Smooth muscle cell (in vitro differentiated cells): ENCODE measurements around the gene HOXD9. TPM values are rescaled to one million over a fixed set of nuclear protein-coding genes. Genes with fewer than 3 reads are reported as not detected.

Experiments
- DNase-seq: peaks from one replicate; lab custom pipeline; 2025; ENCODE audit not compliant: unreplicated experiment; lab: John Stamatoyannopoulos, UW
- H2AFZ ChIP-seq: fragments of 200-600 bp; sonication (generic); 2 replicates; pipeline ENCODE4 v1.6.0; 2016; ENCODE audit warnings: antibody characterized with exemption, low read depth, mild to moderate bottlenecking
- H3F3A ChIP-seq: fragments of 200-600 bp; sonication (generic); 2 replicates; pipeline ENCODE4 v1.6.0; 2017; ENCODE audit warnings: antibody characterized with exemption, low read depth
- H3K27ac ChIP-seq: fragments of 200-600 bp; sonication (generic); 2 replicates; pipeline ENCODE4 v1.5.1; 2016; ENCODE audit warnings: low read depth, mild to moderate bottlenecking
- H3K27me3 ChIP-seq: fragments of 200-600 bp; sonication (generic); 2 replicates; pipeline ENCODE4 v1.6.1; 2016; ENCODE audit warnings: low read depth, mild to moderate bottlenecking
- H3K36me3 ChIP-seq: fragments of 200-600 bp; sonication (generic); 2 replicates; pipeline ENCODE4 v1.5.1; 2016; ENCODE audit warnings: low read depth
- H3K4me1 ChIP-seq: fragments of 200-600 bp; sonication (generic); 2 replicates; pipeline ENCODE4 v1.5.1; 2016; ENCODE audit warnings: low read depth
- H3K4me2 ChIP-seq: fragments of 200-600 bp; sonication (generic); 2 replicates; pipeline ENCODE4 v1.6.0; 2016; ENCODE audit warnings: mild to moderate bottlenecking
- H3K4me3 ChIP-seq: fragments of 200-600 bp; sonication (generic); 2 replicates; pipeline ENCODE4 v1.5.1; 2016; ENCODE audit warnings: mild to moderate bottlenecking
- H3K79me2 ChIP-seq: fragments of 200-600 bp; sonication (generic); 2 replicates; pipeline ENCODE4 v1.6.0; 2016; ENCODE audit warnings: low read depth, mild to moderate bottlenecking
- H3K9ac ChIP-seq: fragments of 200-600 bp; sonication (generic); 2 replicates; pipeline ENCODE4 v1.6.0; 2016; ENCODE audit warnings: low read depth
- H3K9me3 ChIP-seq: fragments of 200-600 bp; sonication (generic); replicated peaks from 2 replicates; pipeline ENCODE4 v1.5.1; 2016; ENCODE audit warnings: low read depth
- H4K20me1 ChIP-seq: fragments of 200-600 bp; sonication (generic); 2 replicates; pipeline ENCODE4 v1.6.0; 2016; ENCODE audit warnings: low read depth
- CTCF ChIP-seq: fragments of 200-600 bp; sonication (generic); IDR thresholded peaks from 2 replicates; pipeline ENCODE4 v1.5.1; 2017; ENCODE audit warnings: borderline replicate concordance, mild to moderate bottlenecking, antibody characterized with exemption; ENCODE audit not compliant: insufficient read depth, poor library complexity, severe bottlenecking
- WGBS: methylation state at CpG from one replicate; pipeline ENCODE4 v1.1.7; 2016; ENCODE audit warnings: low lambda C conversion rate; 5-methylcytosine and 5-hydroxymethylcytosine counted together
- polyA plus RNA-seq: library from polyadenylated mRNA; unstranded; fragments of >200 nt; fragmentation: Nextera tagmentation; extraction: Ambion mirVana; gene quantifications from 2 replicates; pipeline ENCODE4 v1.2.1, GENCODE V29; 2016
- total RNA-seq: library from RNA; depleted of rRNA; stranded (reverse); fragments of >200 nt; gene quantifications from 2 replicates; pipeline ENCODE4 v1.2.3, GENCODE V29; 2014

HOXD9 gene
- total and polyA plus RNA-seq, 2 experiments from 2014 or later, result 0.49 to 2.2 TPM

DNA sequence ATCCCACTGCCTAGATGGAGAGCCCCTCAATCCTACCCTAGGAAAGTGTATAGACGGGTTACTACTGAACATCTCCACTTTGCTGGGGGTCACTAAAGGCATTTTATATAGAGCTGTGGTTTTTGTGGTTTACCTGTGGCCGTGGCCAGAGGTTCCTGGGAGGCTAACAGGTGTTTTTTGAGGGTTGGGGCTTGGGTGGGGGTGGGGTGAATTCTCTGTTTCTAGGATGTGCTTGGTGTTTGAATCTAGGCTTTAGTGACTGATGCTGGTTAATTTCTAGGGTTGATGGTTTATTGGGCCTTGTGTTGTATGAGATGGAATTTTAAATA, 14.7 kb downstream of the HOXD9 start:
- no peak overlapping the region for H3K9ac ChIP-seq
- H3K79me2 ChIP-seq, result no peaks in the 10 kb centered on the region
- H3F3A ChIP-seq, result no peaks in the 10 kb centered on the region
- H2AFZ ChIP-seq, result no peak overlapping the region
- peak overlapping the region; percentile 94 for H3K4me2 ChIP-seq
- no peak for DNase-seq
- H3K4me1 ChIP-seq, result no peaks in the 10 kb centered on the region
- H3K27ac ChIP-seq, result no peak overlapping the region
- no peaks in the 10 kb centered on the region for H3K9me3 ChIP-seq
- WGBS, result 20% methylated on average over 2 of the region's 2 CpGs
- no peaks in the 10 kb centered on the region for H4K20me1 ChIP-seq
- H3K36me3 ChIP-seq, result no peaks in the 10 kb centered on the region
- TF ChIP-seq CTCF, result no peak
- H3K4me3 ChIP-seq, result no peak overlapping the region
- H3K27me3 ChIP-seq, result peaks cover 95% of the 10 kb centered on the region

DNA sequence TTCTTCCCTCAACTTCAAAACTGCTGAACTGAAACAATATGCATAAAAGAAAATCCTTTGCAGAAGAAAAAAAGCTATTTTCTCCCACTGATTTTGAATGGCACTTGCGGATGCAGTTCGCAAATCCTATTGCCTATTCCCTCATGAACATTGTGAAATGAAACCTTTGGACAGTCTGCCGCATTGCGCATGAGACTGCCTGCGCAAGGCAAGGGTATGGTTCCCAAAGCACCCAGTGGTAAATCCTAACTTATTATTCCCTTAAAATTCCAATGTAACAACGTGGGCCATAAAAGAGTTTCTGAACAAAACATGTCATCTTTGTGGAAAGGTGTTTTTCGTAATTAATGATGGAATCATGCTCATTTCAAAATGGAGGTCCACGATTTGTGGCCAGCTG, 15.4 kb downstream of the HOXD9 start:
- H3F3A ChIP-seq, result no peaks in the 10 kb centered on the region
- no peak overlapping the region for H2AFZ ChIP-seq
- no peaks in the 10 kb centered on the region for H3K4me1 ChIP-seq
- H3K9me3 ChIP-seq, result no peaks in the 10 kb centered on the region
- WGBS, result 80% methylated on average over 8 of the region's 8 CpGs
- TF ChIP-seq CTCF, result no peak
- no peak overlapping the region for H3K4me2 ChIP-seq
- H3K27me3 ChIP-seq, result peaks cover 95% of the 10 kb centered on the region
- H3K9ac ChIP-seq, result no peak overlapping the region
- no peak for DNase-seq
- H4K20me1 ChIP-seq, result no peaks in the 10 kb centered on the region
- no peaks in the 10 kb centered on the region for H3K79me2 ChIP-seq
- no peak overlapping the region for H3K27ac ChIP-seq
- H3K4me3 ChIP-seq, result no peak overlapping the region
- H3K36me3 ChIP-seq, result no peaks in the 10 kb centered on the region

DNA sequence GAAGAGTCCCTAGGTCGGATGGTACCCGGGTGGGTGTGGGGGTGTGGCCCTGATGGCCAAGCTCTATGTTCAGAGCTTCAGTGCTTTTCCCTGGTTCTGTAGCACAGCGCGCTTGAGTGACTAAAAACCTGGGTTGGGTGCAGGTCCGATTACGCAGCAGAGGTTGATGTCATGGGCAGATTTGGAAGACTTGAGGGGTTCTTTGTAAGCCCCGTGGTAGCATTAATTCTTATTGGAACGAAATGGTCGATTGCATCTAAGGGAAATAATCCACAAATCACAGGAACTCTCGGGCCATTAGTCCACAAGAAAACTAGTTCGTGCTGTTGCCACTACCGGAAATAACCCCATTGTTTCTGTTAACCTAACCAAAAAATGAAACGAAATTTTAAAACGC, 16.0 kb downstream of the HOXD9 start:
- WGBS, result 62% methylated on average over 14 of the region's 14 CpGs
- Histone ChIP-seq H3K79me2 (no peaks in the 10 kb centered on the region), H3K4me1 (no peaks in the 10 kb centered on the region), H4K20me1 (no peaks in the 10 kb centered on the region), H3F3A (no peaks in the 10 kb centered on the region), H3K27me3 (peaks cover 95% of the 10 kb centered on the region), H3K27ac (no peak overlapping the region), H3K4me3 (no peak overlapping the region), H2AFZ (no peak overlapping the region), H3K4me2 (no peak overlapping the region), H3K9me3 (no peaks in the 10 kb centered on the region), H3K36me3 (no peaks in the 10 kb centered on the region), H3K9ac (no peak overlapping the region)
- TF ChIP-seq CTCF, result no peak
- DNase-seq, result no peak

DNA sequence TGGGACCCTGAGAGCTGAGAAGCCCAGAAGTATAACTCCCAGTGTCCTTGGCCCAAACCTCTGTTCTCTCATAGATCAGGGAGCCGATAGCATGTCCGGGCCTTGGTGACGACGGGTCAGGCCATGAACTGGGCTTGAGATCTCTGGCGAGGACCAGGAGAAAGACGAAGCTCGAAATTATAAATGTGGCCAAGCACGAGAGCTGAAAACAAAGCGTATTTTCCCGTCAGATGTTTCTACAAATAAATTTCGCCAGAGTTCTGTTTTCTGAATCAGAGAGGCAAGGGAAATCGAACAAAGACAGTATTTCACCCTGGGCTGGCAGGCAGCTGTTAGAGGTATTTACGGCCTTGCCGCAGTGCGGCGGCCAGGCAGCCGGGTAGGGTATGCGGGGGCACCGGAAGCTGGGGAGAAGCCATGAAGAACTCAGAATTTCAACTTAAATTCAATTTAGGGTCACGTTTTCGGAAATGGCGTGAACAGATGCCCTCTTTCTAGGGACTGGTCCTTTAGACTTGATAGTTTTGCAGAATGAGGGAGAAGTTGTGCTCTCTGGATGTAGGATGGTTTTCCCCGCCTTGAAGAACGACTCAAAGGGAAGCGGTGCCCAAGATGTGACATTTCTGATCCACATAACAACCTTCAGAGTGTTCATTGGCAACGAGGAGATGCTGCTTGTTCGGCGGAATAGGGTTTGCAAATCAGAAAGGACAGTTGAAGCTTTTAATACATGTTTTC, 16.6 kb downstream of the HOXD9 start:
- no peaks in the 10 kb centered on the region for H4K20me1 ChIP-seq
- no peak for TF ChIP-seq CTCF
- no peaks in the 10 kb centered on the region for H3K9me3 ChIP-seq
- H2AFZ ChIP-seq, result no peak overlapping the region
- no peak overlapping the region for H3K4me3 ChIP-seq
- no peak overlapping the region for H3K4me2 ChIP-seq
- no peaks in the 10 kb centered on the region for H3K4me1 ChIP-seq
- H3K36me3 ChIP-seq, result no peaks in the 10 kb centered on the region
- DNase-seq, result no peak
- H3K79me2 ChIP-seq, result no peaks in the 10 kb centered on the region
- WGBS, result 74% methylated on average over 28 of the region's 28 CpGs
- H3F3A ChIP-seq, result no peaks in the 10 kb centered on the region
- H3K27me3 ChIP-seq, result peaks cover 95% of the 10 kb centered on the region
- H3K9ac ChIP-seq, result no peak overlapping the region
- no peak overlapping the region for H3K27ac ChIP-seq
